ENCODE measurements around the gene MAPK8IP1.

MAPK8IP1 gene

DNA sequence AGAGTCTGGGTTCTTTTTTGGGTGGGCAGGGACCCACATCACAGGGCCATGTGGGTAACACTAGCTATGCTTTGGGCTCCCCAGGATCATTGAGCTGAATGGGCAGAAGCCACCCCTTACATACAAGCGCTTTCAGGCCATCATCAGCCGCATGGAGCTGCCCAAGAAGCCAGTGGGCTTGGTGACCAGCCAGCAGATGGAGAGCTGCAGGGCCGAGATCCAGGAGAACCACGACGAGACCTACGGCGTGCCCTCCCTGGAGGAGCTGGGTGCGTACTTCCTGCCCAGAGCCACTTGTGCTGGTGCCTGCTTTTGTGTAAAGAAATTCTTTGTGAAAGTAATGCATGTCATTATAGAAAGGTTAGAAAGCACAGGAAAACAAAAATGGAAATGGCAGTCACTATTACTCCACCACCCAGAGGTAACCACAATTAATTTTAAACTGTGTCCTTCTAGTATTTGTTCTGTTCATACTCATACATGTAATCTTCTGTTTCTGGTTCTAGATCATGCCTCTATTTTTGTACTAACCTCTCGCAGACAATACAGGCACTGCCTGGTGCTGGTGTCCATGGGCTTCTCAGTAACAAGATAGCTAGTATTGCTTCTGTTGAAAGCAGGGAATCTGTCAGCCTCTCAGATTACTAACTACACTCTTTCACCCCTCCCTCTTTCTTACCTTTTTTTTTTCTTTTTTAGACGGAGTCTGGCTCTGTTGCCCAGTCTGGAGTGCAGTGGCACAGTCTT is 24.5 kb upstream of the MAPK8IP1 start:
- DNase-seq = no peak

DNA sequence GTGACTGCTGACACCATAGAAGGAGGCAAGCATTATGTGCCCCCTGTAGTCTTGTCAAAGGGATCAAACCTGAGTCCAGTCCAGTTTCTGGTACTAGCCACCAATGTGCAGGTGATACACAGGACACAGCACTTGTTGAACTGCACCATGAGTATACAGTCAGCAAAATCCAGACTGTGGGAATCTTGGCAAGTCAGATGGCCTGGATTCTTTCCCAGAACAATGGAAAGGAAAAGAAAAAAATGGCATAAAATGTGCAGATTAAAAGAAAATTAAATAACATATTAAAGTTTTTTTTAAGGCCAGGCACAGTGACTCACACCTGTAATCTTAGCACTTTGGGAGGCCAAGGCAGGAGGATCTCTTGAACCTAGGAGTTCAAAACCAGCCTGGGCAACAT is 21.4 kb upstream of the MAPK8IP1 start:
- DNase-seq = no peak

DNA sequence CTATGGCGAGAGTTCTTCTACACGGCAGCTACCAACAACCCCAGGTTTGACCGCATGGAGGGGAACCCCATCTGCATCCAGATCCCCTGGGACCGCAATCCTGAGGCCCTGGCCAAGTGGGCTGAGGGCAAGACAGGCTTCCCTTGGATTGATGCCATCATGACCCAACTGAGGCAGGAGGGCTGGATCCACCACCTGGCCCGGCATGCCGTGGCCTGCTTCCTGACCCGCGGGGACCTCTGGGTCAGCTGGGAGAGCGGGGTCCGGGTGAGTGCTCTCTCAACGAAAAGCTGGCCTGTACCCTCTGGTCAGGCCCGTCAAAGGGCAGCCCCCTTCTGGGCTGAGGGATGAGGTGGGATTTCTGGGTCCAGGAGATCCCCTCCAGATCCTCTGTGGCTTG is 15.9 kb upstream of the MAPK8IP1 start:
- no peak for DNase-seq

DNA sequence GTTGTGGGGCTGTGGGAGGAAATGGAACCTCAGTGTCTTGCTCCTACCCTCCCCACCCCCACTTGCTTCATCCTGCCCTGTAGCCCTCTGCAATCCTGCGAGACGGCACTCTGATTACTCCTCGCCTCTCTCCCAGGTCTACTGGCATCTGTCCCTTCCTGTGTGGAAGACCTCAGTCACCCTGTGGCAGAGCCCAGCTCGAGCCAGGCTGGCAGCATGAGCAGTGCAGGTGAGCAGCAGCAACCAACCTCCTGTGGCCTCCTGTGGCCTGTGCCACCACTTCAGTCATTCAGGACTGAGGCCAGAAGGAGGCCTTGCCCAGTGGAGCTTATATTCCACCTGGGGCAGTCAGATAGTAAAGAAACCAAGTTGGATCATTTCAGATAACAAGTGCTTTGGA is 14.7 kb upstream of the MAPK8IP1 start:
- no peak for DNase-seq

DNA sequence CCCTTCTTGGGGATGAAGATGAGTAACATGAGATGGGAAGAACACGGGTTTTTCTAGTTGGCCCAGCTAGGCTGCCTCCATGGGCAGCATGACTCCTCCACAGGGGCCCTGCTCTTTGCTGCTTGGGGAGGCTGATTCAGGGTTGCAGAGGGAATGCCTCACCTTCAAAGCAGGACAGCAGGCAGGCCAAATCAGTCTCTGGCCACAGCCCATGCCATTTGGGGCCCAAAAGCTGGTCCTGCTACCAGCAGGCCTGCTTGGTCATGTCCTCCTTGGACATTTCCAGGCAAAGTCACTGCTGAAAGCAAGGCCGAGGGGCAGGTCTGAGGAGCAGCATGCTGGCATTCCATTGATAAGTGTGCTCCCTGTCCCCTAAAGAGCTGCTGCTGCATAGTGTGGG is 13.8 kb upstream of the MAPK8IP1 start:
- no peak for DNase-seq

DNA sequence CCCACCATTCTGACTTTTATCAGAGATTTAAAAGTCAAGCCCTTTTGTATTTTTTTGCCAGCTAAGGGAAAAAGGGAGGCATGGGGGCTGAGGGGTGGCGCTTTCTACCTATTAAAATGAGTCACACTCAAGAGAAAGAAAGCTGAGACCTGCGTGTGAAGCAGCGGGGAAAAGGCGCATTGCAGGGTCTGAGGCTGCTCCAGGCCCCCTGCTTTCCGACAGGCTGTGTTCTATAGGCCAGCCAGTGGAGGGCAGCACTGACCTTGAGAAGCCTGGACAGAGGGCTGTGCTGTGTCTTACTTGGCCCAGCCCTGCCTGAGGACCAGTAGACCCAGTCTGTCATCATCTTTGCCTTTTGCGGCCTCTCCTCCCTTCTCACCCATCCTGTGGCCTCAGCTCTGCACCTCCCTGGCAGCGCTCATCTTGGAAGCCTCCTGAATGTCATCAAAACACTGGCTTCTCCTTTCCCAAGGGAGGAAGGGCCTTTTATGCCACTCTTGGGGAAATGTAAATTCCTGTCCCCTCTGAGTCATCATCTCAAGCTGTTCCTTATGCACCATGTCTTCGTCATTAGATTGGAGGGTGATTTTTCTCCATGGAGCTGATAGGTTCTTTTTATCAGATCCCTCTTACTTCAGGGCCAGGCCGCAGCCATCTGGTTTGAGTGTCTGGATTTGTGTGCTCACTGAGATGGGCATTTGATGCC is 12.6 kb upstream of the MAPK8IP1 start:
- peak; percentile 81 for DNase-seq

- no peak for DNase-seq
Observed at GRCh38 chr11:45876401-45876800, 9.1 kb upstream of the MAPK8IP1 start.

GRCh38 chr11:45877221-45877620 is 8.2 kb upstream of the MAPK8IP1 start:
- no peak for DNase-seq

- DNase-seq = no peak
Observed at GRCh38 chr11:45877845-45878244, 7.6 kb upstream of the MAPK8IP1 start.

DNA sequence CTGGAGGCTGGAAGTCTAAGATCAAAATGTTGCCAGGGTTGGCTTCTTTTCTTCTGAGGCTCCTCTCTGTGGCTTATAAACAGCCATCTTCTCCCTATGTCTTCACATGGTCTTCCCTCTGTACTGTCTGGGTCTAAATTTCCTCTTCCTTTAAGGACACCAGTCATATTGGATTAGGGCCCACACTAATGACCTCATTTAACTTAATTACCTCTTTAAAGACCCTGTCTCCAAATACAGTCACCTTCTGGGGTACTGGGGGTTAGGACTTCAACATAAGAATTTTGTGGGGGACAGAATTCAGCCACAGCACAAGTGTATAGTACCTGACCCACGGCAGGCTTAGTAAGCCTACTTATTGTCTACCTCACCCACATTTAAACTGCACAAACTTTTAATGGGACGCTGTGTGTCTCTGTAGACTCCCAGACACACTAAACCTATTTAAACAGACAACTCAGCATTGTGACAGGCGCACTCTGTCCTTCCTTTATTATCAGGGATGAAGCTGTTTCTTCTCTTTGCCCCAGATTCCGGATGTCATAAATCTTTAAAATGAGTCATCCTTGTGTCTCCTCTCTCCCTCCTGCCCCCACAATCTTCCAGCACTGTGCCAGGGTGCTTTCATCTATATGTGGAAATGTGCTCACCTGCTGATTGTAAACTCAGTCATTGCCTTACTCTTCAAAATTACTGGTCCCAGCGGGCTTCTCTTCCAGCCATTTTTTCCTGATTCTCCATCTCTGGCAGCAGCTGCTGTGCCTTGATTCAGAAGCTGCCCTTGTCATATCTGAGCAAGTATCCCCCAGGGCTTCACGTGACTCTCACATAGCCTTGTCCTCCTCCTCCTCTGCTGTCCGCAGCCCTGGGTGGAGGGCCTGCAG is 5.4 kb upstream of the MAPK8IP1 start:
- DNase-seq = peak; percentile 47

- peak; percentile 19 for DNase-seq
Observed at GRCh38 chr11:45880772-45881570, 4.5 kb upstream of the MAPK8IP1 start.

DNA sequence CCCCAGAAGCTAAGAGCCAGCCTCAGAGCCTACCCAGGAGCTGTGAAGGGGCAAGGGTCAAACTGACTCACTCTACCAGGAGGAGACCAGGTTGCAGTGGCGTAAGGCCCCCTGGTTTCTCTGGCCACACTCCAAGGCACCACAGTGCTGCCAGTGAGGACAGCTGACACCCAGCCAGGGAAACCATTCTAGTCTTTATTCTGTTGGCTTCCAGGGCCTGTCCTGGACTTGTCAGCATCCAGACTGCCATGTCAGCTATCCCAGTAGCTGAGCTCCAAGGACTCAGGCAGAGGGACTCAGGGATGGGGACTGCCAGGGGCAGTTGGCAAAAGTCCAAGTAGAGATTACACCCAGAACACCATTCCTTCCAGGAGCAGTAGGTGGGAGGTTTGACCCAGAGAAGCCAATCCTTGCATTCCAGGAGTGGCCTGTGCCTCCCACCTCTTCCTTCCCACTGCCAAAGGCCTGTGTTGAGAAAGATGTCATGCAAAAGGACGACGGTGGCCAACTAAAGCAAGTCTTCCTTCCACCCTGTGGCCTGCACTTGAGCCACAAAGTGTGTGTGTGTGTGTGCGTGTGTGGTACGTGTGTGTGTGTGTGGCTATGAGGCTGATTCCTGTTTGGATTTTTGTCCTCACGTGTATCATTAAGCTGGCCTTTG is 3.6 kb upstream of the MAPK8IP1 start:
- peak; percentile 81 for DNase-seq

DNA sequence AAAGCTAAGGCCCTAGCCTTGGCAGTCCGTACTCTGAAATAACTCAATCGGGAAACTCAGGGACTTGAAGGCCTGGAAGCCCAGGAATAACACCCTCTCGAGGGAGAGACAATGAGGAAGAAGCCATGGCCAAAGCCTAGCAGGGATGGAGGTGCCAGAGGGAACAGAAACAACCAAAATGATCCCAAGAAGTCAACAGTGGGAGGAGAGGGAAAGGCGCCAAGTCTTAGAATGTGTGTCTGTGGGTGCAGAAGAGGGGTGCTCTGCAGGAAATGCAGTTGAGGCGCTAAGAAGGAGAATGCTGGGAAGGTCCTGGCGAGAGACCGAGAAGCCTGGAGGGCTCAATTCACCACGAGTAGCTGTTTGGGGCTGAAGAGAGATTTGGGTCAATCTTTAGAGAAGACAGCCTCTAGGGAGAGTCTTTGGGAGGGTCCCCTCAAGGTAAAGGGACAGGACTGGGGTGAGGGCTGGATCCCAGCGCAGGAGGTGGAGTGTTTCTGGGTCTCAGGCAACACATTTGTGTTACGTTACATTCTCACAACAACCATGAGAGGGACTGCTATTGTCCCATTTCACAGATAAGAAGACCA is 760 bp upstream of the MAPK8IP1 start:
- DNase-seq = no peak

GRCh38 chr11:45885921-45886721 is 670 bp downstream of the MAPK8IP1 start:
- DNase-seq = peak; percentile 20

GRCh38 chr11:45886816-45887520 is 1.5 kb downstream of the MAPK8IP1 start:
- DNase-seq = no peak

- no peak for DNase-seq
Observed at GRCh38 chr11:45887587-45887986, 2.1 kb downstream of the MAPK8IP1 start.

DNA sequence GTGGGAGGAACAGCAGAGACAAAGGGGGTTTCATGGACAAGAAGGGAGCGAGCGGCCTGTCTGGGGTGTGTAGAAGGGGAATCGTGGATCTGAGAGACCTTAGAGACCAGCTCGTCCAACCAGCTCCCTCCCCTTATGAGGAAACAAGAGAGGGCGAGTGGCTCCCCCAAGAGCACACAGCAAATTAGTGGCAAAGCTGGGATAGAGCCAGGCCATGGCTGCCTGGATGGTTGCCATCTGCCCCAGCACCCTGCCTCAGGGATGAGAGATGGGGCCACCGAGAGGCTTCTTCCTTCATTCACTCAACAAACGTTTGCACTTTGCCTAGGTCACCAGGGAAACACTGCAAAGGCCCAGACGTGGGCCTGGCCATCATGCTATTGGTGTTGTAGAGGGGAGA is 4.1 kb downstream of the MAPK8IP1 start:
- DNase-seq = no peak

GRCh38 chr11:45889966-45890365 is 4.5 kb downstream of the MAPK8IP1 start:
- no peak for DNase-seq

DNA sequence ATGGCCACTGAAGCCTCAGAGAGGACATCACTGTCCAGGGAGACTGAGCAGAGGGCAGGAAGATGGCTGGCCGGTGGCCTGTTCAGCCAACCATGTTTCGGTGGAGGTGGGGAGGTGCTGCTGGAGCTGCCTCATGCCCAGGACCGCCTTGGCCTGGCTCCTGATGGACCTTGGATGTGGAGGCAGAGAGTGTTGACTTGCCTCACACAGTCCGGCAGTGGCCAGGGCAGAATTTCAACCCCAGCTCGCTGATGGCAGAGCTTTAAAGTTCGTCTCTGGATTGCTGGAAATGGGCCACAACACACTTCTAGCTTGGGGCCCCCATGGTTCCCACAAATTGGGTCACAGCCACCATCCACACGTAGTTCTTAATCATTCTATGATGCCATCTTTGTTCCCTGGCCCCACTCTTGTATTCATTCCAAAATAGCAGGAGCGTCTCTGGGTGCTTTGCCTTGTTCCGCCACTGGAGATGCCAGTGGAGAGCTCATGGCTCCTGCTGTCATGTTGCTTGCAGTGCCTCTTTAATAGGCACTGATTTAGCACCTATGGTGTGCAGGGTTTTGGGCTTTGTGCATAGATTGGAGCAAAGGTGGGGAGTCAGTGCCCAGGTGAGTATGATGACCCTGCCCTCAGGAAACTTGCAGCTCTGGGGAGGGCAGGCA is 5.6 kb downstream of the MAPK8IP1 start:
- DNase-seq = no peak

- DNase-seq = no peak
Observed at GRCh38 chr11:45892856-45893255, 7.4 kb downstream of the MAPK8IP1 start.
